ENCODE data around the gene TECTB.

Gene TECTB

GRCh38 chr10:112348759-112349158 lies 65.6 kb downstream of the TECTB start:
- Histone ChIP-seq H3K36me3 (ENCODE audit: insufficient read depth) (no peaks in the 10 kb centered on the region), H2AFZ (ENCODE audit: low read depth) (no peak overlapping the region), H4K20me1 (ENCODE audit: insufficient read depth) (no peaks in the 10 kb centered on the region), H3K4me1 (ENCODE audit: low read depth, poor library complexity, severe bottlenecking) (no peaks in the 10 kb centered on the region), H3K27me3 (ENCODE audit: insufficient read depth, low read depth) (no peaks in the 10 kb centered on the region), H3K9ac (no peak overlapping the region), H3K4me2 (no peak overlapping the region), H3K27ac (no peak overlapping the region), H3K4me3 (IDR thresholded peaks at IDR 0.05; ENCODE audit: insufficient read depth, low read depth, low read length) (no peak overlapping the region), H3K79me2 (ENCODE audit: insufficient read depth, low read depth) (no peaks in the 10 kb centered on the region)
- TF ChIP-seq CTCF (conservative IDR thresholded peaks at IDR 0.05; ENCODE audit: low read depth, low read length): no peak

- no peaks in the 10 kb centered on the region for H3K79me2 ChIP-seq (ENCODE audit: insufficient read depth, low read depth)
- no peak overlapping the region for H3K4me2 ChIP-seq
- TF ChIP-seq CTCF (conservative IDR thresholded peaks at IDR 0.05; ENCODE audit: low read depth, low read length): no peak
- no peak overlapping the region for H3K9ac ChIP-seq
- H3K4me3 ChIP-seq (IDR thresholded peaks at IDR 0.05; ENCODE audit: insufficient read depth, low read depth, low read length): no peak overlapping the region
- H3K4me1 ChIP-seq (ENCODE audit: low read depth, poor library complexity, severe bottlenecking): no peaks in the 10 kb centered on the region
- no peaks in the 10 kb centered on the region for H3K27me3 ChIP-seq (ENCODE audit: insufficient read depth, low read depth)
- no peaks in the 10 kb centered on the region for H3K36me3 ChIP-seq (ENCODE audit: insufficient read depth)
- no peak overlapping the region for H3K27ac ChIP-seq
- no peaks in the 10 kb centered on the region for H4K20me1 ChIP-seq (ENCODE audit: insufficient read depth)
- no peak overlapping the region for H2AFZ ChIP-seq (ENCODE audit: low read depth)
Measured at GRCh38 chr10:112349521-112350085, 66.4 kb downstream of the TECTB start.

GRCh38 chr10:112351146-112351545 lies 67.9 kb downstream of the TECTB start:
- Histone ChIP-seq H3K79me2 (ENCODE audit: insufficient read depth, low read depth) (no peaks in the 10 kb centered on the region), H3K4me3 (IDR thresholded peaks at IDR 0.05; ENCODE audit: insufficient read depth, low read depth, low read length) (no peak overlapping the region), H3K36me3 (ENCODE audit: insufficient read depth) (no peaks in the 10 kb centered on the region), H3K4me2 (no peak overlapping the region), H4K20me1 (ENCODE audit: insufficient read depth) (no peaks in the 10 kb centered on the region), H3K4me1 (ENCODE audit: low read depth, poor library complexity, severe bottlenecking) (no peaks in the 10 kb centered on the region), H3K9ac (no peak overlapping the region), H3K27me3 (ENCODE audit: insufficient read depth, low read depth) (no peaks in the 10 kb centered on the region), H3K27ac (no peak overlapping the region), H2AFZ (ENCODE audit: low read depth) (no peak overlapping the region)
- TF ChIP-seq CTCF (conservative IDR thresholded peaks at IDR 0.05; ENCODE audit: low read depth, low read length): no peak

GRCh38 chr10:112352044-112352443 lies 68.8 kb downstream of the TECTB start:
- Histone ChIP-seq H2AFZ (ENCODE audit: low read depth) (no peak overlapping the region), H3K4me1 (ENCODE audit: low read depth, poor library complexity, severe bottlenecking) (no peaks in the 10 kb centered on the region), H3K9ac (no peak overlapping the region), H3K79me2 (ENCODE audit: insufficient read depth, low read depth) (no peaks in the 10 kb centered on the region), H3K4me2 (no peak overlapping the region), H4K20me1 (ENCODE audit: insufficient read depth) (no peaks in the 10 kb centered on the region), H3K36me3 (ENCODE audit: insufficient read depth) (no peaks in the 10 kb centered on the region), H3K27ac (no peak overlapping the region), H3K27me3 (ENCODE audit: insufficient read depth, low read depth) (no peaks in the 10 kb centered on the region), H3K4me3 (IDR thresholded peaks at IDR 0.05; ENCODE audit: insufficient read depth, low read depth, low read length) (no peak overlapping the region)
- no peak for TF ChIP-seq CTCF (conservative IDR thresholded peaks at IDR 0.05; ENCODE audit: low read depth, low read length)
